Endothelial cell (in vitro differentiated cells): ENCODE results near the gene NRXN3. TPM values are rescaled to one million over a fixed set of nuclear protein-coding genes. Genes with fewer than 3 reads are reported as not detected.

ENCODE experiments used
- DNase-seq: peaks from one replicate; pipeline ENCODE4 v3.0.0; 2021; ENCODE audit warnings: low spot score
- H3K27ac Mint-ChIP-seq: one replicate; pipeline ENCODE4 v1.8.0; 2021; ENCODE audit warnings: mixed read lengths, inconsistent platforms; ENCODE audit not compliant: unreplicated experiment
- H3K27me3 Mint-ChIP-seq: one replicate; pipeline ENCODE4 v1.8.0; 2021; ENCODE audit warnings: mild to moderate bottlenecking, moderate library complexity, mixed read lengths, inconsistent platforms; ENCODE audit not compliant: unreplicated experiment
- H3K36me3 Mint-ChIP-seq: one replicate; pipeline ENCODE4 v1.8.0; 2021; ENCODE audit warnings: mild to moderate bottlenecking, low read depth, mixed read lengths, inconsistent platforms; ENCODE audit not compliant: unreplicated experiment
- H3K4me1 Mint-ChIP-seq: one replicate; pipeline ENCODE4 v1.8.0; 2021; ENCODE audit warnings: mild to moderate bottlenecking, mixed read lengths, inconsistent platforms; ENCODE audit not compliant: unreplicated experiment
- H3K4me3 Mint-ChIP-seq: one replicate; pipeline ENCODE4 v1.8.0; 2021; ENCODE audit warnings: mild to moderate bottlenecking, mixed read lengths, inconsistent platforms; ENCODE audit not compliant: unreplicated experiment
- H3K9me3 Mint-ChIP-seq: one replicate; pipeline ENCODE4 v1.8.0; 2021; ENCODE audit warnings: mixed read lengths, inconsistent platforms; ENCODE audit not compliant: unreplicated experiment
- CTCF ChIP-seq: fragments of 200-600 bp; sonication (generic); IDR thresholded peaks from one replicate; pipeline ENCODE4 v1.5.0; 2021; ENCODE audit warnings: antibody characterized with exemption; ENCODE audit not compliant: unreplicated experiment
- total RNA-seq: library from RNA; stranded (reverse); fragmentation: NEBNext Ultra II Directional; extraction: Animal tissue kit (Norgen Biotek cat#: 25700); gene quantifications from one replicate; pipeline ENCODE4 v1.2.1, GENCODE V29; 2021; ENCODE audit not compliant: unreplicated experiment

The NRXN3 gene
- total RNA-seq, 1 donor from 2014 or later: 2.3 TPM

GRCh38 chr14:79829405-79830166, 1659.4 kb downstream of the NRXN3 start:
- Mint-ChIP-seq H3K36me3 (no peaks in the 10 kb centered on the region), H3K27ac (no peak overlapping the region), H3K4me3 (no peak overlapping the region), H3K27me3 (no peaks in the 10 kb centered on the region), H3K9me3 (no peaks in the 10 kb centered on the region), H3K4me1 (peaks cover 3% of the 10 kb centered on the region)
- DNase-seq: no peak
- TF ChIP-seq CTCF: no peak

GRCh38 chr14:79831195-79831892, 1661.2 kb downstream of the NRXN3 start:
- Mint-ChIP-seq H3K36me3 (no peaks in the 10 kb centered on the region), H3K4me3 (no peak overlapping the region), H3K9me3 (no peaks in the 10 kb centered on the region), H3K27me3 (no peaks in the 10 kb centered on the region), H3K27ac (no peak overlapping the region), H3K4me1 (no peaks in the 10 kb centered on the region)
- no peak for TF ChIP-seq CTCF
- DNase-seq: no peak

GRCh38 chr14:79833781-79834180, 1663.6 kb downstream of the NRXN3 start:
- H3K4me1 Mint-ChIP-seq: no peaks in the 10 kb centered on the region
- no peak for DNase-seq
- H3K27me3 Mint-ChIP-seq: no peaks in the 10 kb centered on the region
- no peak overlapping the region for H3K27ac Mint-ChIP-seq
- H3K9me3 Mint-ChIP-seq: no peaks in the 10 kb centered on the region
- no peak overlapping the region for H3K4me3 Mint-ChIP-seq
- TF ChIP-seq CTCF: no peak
- H3K36me3 Mint-ChIP-seq: no peaks in the 10 kb centered on the region

GRCh38 chr14:79834868-79835267, 1664.7 kb downstream of the NRXN3 start:
- H3K9me3 Mint-ChIP-seq: no peaks in the 10 kb centered on the region
- H3K27ac Mint-ChIP-seq: no peak overlapping the region
- TF ChIP-seq CTCF: no peak
- H3K36me3 Mint-ChIP-seq: no peaks in the 10 kb centered on the region
- no peak for DNase-seq
- H3K4me3 Mint-ChIP-seq: no peak overlapping the region
- no peaks in the 10 kb centered on the region for H3K27me3 Mint-ChIP-seq
- H3K4me1 Mint-ChIP-seq: no peaks in the 10 kb centered on the region

- H3K4me3 Mint-ChIP-seq: no peak overlapping the region
- no peak for TF ChIP-seq CTCF
Measured at GRCh38 chr14:79836577-79836976, 1666.4 kb downstream of the NRXN3 start.

More at GRCh38 chr14:79836577-79836976, 1666.4 kb downstream of the NRXN3 start:
- Mint-ChIP-seq H3K9me3 (no peaks in the 10 kb centered on the region), H3K36me3 (no peaks in the 10 kb centered on the region), H3K27me3 (no peaks in the 10 kb centered on the region), H3K4me1 (no peaks in the 10 kb centered on the region), H3K27ac (no peak overlapping the region)
- DNase-seq: no peak
